Thyroid gland (tissue), 4 donors: Measurements from ENCODE around the gene TIMM21.

Experiments used
- POLR2A ChIP-seq, 2 donors: fragments of 450-650 bp; IDR thresholded peaks; one replicate each; pipeline ENCODE4 v1.6.1; 2017; ENCODE audit warnings: antibody characterized with exemption in 2 of 2, mild to moderate bottlenecking in 2 of 2, moderate library complexity in 1 of 2
- TF ChIP-seq, protein P1 (sequence below), 6 experiments: fragments of 200-600 bp in 3 of 6; fragments of 450-650 bp in 3 of 6; sonication (generic) in 3 of 6; IDR thresholded peaks; one replicate each; pipeline ENCODE4 v1.5.1; 2016 to 2019; ENCODE audit warnings: antibody characterized with exemption in 6 of 6, mild to moderate bottlenecking in 2 of 6, inconsistent platforms in 1 of 6, moderate library complexity in 1 of 6

DNA sequence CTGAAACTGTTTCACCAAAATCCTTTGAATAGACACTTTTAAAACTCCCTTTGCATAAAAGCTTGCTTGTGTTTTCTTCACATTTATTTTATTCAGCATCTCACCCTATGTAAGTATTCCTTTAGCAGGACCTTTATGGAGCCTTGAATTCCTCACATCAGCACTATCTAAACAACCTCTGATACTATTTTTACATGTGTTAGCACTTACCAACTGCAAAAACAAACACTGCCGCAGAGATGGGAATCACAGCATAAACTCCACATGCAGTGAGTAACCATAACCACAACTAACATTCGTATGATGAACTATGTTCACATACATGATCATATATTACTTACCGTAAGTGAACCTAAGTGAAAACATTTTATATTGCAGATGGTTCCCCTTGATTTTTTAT lies 16.1 kb upstream of the TIMM21 start:
- TF ChIP-seq POLR2A (IDR thresholded peaks at IDR 0.05), result no peak
- TF ChIP-seq, protein P1, sequence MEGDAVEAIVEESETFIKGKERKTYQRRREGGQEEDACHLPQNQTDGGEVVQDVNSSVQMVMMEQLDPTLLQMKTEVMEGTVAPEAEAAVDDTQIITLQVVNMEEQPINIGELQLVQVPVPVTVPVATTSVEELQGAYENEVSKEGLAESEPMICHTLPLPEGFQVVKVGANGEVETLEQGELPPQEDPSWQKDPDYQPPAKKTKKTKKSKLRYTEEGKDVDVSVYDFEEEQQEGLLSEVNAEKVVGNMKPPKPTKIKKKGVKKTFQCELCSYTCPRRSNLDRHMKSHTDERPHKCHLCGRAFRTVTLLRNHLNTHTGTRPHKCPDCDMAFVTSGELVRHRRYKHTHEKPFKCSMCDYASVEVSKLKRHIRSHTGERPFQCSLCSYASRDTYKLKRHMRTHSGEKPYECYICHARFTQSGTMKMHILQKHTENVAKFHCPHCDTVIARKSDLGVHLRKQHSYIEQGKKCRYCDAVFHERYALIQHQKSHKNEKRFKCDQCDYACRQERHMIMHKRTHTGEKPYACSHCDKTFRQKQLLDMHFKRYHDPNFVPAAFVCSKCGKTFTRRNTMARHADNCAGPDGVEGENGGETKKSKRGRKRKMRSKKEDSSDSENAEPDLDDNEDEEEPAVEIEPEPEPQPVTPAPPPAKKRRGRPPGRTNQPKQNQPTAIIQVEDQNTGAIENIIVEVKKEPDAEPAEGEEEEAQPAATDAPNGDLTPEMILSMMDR (IDR thresholded peaks at IDR 0.05), result no peak
